A549 (cell line): ENCODE results near the gene GLB1L2.

Experiments used
- CEBPB ChIP-seq, 2 experiments: fragments of >200 bp in 1 of 2; sonication (Bioruptor Twin) in 1 of 2; formaldehyde crosslinking in 1 of 2; IDR thresholded peaks; 2 replicates each; pipeline ENCODE4 v1.6.1; 2012 to 2016
- JUNB ChIP-seq: fragments of >200 bp; sonication (Bioruptor Twin); formaldehyde crosslinking; IDR thresholded peaks from 2 replicates; pipeline ENCODE4 v1.6.1; 2016
- NR3C1 ChIP-seq: fragments of >200 bp; sonication (Bioruptor Twin); formaldehyde crosslinking; IDR thresholded peaks from 3 replicates; pipeline ENCODE4 v1.6.1; 2017
- POLR2A ChIP-seq: IDR thresholded peaks from 2 replicates; pipeline ENCODE4 v1.6.1; 2012; ENCODE audit warnings: mild to moderate bottlenecking, low read length
- RFX5 ChIP-seq: fragments of 450-650 bp; IDR thresholded peaks from 2 replicates; pipeline ENCODE4 v1.7.1; 2014; ENCODE audit warnings: antibody characterized with exemption, mild to moderate bottlenecking, moderate library complexity
- TF ChIP-seq, protein P1 (sequence below): fragments of 450-650 bp; IDR thresholded peaks from 2 replicates; pipeline ENCODE4 v1.6.1; 2014; ENCODE audit warnings: antibody characterized with exemption
- TF ChIP-seq, protein P2 (sequence below): fragments of >200 bp; sonication (Bioruptor Twin); formaldehyde crosslinking; IDR thresholded peaks from 3 replicates; pipeline ENCODE4 v1.5.1; 2016

DNA sequence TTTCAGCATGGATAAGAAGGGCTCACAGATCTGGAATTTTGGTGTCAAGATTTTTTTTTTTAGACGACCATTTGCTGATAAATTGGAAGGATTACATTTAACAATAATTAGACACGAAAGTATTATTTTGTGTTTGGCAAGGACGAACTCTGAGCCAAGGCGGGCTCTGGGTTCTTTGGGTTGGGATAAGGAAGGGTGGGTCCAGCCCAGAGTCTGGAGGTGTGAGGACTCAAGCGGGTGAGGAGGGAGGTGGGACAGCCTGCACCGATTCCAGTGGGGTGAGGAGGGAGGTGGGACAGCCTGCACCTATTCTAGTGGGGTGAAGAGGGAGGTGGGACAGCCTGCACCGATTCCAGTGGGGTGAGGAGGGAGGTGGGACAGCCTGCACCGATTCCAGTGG, 76.1 kb downstream of the GLB1L2 start:
- TF ChIP-seq, protein P1, sequence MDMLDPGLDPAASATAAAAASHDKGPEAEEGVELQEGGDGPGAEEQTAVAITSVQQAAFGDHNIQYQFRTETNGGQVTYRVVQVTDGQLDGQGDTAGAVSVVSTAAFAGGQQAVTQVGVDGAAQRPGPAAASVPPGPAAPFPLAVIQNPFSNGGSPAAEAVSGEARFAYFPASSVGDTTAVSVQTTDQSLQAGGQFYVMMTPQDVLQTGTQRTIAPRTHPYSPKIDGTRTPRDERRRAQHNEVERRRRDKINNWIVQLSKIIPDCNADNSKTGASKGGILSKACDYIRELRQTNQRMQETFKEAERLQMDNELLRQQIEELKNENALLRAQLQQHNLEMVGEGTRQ = no peak
- TF ChIP-seq, protein P2, sequence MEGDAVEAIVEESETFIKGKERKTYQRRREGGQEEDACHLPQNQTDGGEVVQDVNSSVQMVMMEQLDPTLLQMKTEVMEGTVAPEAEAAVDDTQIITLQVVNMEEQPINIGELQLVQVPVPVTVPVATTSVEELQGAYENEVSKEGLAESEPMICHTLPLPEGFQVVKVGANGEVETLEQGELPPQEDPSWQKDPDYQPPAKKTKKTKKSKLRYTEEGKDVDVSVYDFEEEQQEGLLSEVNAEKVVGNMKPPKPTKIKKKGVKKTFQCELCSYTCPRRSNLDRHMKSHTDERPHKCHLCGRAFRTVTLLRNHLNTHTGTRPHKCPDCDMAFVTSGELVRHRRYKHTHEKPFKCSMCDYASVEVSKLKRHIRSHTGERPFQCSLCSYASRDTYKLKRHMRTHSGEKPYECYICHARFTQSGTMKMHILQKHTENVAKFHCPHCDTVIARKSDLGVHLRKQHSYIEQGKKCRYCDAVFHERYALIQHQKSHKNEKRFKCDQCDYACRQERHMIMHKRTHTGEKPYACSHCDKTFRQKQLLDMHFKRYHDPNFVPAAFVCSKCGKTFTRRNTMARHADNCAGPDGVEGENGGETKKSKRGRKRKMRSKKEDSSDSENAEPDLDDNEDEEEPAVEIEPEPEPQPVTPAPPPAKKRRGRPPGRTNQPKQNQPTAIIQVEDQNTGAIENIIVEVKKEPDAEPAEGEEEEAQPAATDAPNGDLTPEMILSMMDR = no peak
- TF ChIP-seq RFX5 = no peak
- no peak for TF ChIP-seq CEBPB (IDR thresholded peaks at IDR 0.05)
- no peak for TF ChIP-seq JUNB
- TF ChIP-seq NR3C1 = no peak
- no peak for TF ChIP-seq POLR2A
